ENCODE results near the gene RSPH10B.
"Not testable (repeated sequence)": the region's sequence is repeated elsewhere in the genome, so short reads cannot be mapped to it uniquely, and the experiment has no call there.

GRCh38 chr7:6010370-6010769, 39.9 kb upstream of the RSPH10B start:
- not testable (repeated sequence) for TF ChIP-seq POLR2A (IDR thresholded peaks at IDR 0.05; ENCODE audit: extremely low read depth, insufficient read length); MAX (IDR thresholded peaks at IDR 0.05; ENCODE audit: low read depth, low read length); CTCF (IDR thresholded peaks at IDR 0.05; ENCODE audit: low read depth, low read length)
